ENCODE data around the gene PPP1R1C.

DNA sequence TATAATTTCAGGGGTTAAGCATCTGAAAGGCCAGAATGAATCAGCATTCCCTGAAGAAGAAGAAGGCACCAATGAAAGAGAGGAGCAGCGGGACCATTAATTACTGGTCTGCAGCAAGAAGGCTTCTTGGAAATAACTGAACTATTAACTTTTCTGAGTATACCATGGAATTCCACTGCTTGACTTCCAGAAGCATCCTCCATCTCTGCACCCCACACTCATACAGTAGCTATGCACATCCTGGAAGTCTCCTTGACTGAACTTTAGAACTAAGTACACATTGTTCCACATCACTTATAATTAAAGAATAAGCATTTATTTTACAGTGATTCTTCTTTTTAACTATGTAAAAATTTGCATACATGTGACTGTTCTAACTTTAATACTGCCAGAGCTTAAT, 131.5 kb downstream of the PPP1R1C start:
- TF ChIP-seq EP300 (IDR thresholded peaks at IDR 0.05) (no peak), CTCF (IDR thresholded peaks at IDR 0.05) (no peak), POLR2AphosphoS5 (IDR thresholded peaks at IDR 0.05) (no peak)
